ENCODE measurements around the gene SLC22A25. TPM values are rescaled to one million over a fixed set of nuclear protein-coding genes. Genes with fewer than 3 reads are reported as not detected.

Gene SLC22A25
- total RNA-seq, 2 experiments from 2014 or later: not detected

DNA sequence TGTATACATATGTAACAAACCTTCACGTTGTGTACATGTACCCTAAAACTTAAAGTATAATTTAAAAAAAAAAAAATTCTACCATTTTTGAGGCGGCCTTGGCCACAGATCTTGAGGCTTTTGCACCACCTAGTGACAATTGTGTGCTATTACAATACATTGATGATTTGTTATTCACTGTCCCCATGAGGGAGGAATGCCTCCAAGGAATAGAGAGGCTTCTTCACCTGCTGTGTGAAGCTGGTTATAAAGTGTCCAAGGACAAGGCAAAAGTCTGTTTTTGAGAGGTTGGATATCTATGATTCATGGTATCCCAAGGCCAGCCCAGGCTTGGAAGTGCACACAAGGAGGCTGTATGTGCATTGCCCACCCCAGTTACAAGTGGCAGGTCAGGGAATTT lies 30.7 kb downstream of the SLC22A25 start:
- intact Hi-C loops (cut with DNase I, micrococcal nuclease): loop anchor here (2.0 to 5.0 kb wide), 3 partner anchors 175 to 305 kb away; no protein-coding TSS in a partner anchor
- POLR2A ChIA-PET: interaction anchor here (0.6 kb wide), 2 partner anchors 90 to 423 kb away, joined by 3 to 5 read pairs; no protein-coding TSS in a partner anchor
- DNase-seq: peak in 4 of 14 experiments; percentile 3 to 49 (median 39)

DNA sequence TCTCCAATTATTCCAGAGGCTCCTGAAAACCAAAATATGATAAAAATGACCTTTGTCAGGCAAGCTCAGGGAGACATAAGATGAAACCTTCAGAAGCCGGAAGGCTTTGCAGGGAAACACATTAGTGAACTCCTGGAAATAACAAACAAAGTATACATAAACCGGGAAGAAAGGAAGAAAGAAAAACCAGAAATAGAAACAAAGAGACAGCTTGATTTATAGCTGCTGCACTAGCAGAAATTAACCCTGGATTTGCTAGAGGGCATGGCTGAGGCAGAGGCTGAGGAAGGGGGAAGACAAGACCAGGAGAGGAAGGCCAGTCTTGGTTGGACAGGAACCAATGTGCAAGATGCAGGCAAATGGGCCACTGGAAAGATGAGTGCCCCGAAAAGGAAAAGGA lies 33.3 kb downstream of the SLC22A25 start:
- no peak for DNase-seq
- intact Hi-C loops (cut with DNase I, micrococcal nuclease): loop anchor here in 1 of 2 experiments (5.0 kb wide), 2 partner anchors 173 to 303 kb away; no protein-coding TSS in a partner anchor
- POLR2A ChIA-PET: no interaction called here
- no peaks in the 10 kb centered on the region for H3K4me1 ChIP-seq (ENCODE audit: insufficient read depth, low read length)
- ATAC-seq (ENCODE audit: poor library complexity): no peak
- CTCF ChIA-PET: no interaction called here
- Mint-ChIP-seq H3K36me3 (ENCODE audit: low read depth) (no peaks in the 10 kb centered on the region), H3K4me3 (no peak overlapping the region), H3K27me3 (peaks cover 48% of the 10 kb centered on the region), H3K9me3 (no peaks in the 10 kb centered on the region), H3K27ac (no peak overlapping the region), H3K4me1 (ENCODE audit: low read depth) (no peaks in the 10 kb centered on the region)
- H3K9me3 ChIP-seq (ENCODE audit: control insufficient read depth in 1 of 2, insufficient read depth in 1 of 2, low read length in 2 of 2): no peaks in the 10 kb centered on the region
- TF ChIP-seq, protein P1, sequence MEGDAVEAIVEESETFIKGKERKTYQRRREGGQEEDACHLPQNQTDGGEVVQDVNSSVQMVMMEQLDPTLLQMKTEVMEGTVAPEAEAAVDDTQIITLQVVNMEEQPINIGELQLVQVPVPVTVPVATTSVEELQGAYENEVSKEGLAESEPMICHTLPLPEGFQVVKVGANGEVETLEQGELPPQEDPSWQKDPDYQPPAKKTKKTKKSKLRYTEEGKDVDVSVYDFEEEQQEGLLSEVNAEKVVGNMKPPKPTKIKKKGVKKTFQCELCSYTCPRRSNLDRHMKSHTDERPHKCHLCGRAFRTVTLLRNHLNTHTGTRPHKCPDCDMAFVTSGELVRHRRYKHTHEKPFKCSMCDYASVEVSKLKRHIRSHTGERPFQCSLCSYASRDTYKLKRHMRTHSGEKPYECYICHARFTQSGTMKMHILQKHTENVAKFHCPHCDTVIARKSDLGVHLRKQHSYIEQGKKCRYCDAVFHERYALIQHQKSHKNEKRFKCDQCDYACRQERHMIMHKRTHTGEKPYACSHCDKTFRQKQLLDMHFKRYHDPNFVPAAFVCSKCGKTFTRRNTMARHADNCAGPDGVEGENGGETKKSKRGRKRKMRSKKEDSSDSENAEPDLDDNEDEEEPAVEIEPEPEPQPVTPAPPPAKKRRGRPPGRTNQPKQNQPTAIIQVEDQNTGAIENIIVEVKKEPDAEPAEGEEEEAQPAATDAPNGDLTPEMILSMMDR (IDR thresholded peaks at IDR 0.05): no peak
- H3K27ac ChIP-seq (ENCODE audit: low read depth in 1 of 2, low read length in 2 of 2): no peak overlapping the region
- H3K27me3 ChIP-seq (ENCODE audit: control insufficient read depth in 1 of 2, insufficient read depth in 2 of 2, low read length in 2 of 2): peaks cover 0 to 9% of the 10 kb centered on the region in 2 experiments
- no peak overlapping the region for H3K4me3 ChIP-seq (ENCODE audit: low read length)
- H3K36me3 ChIP-seq (ENCODE audit: insufficient read depth, low read length): no peaks in the 10 kb centered on the region

More for the DNA sequence above, 30.7 kb downstream of the SLC22A25 start:
- Histone ChIP-seq H3K9me3 (ENCODE audit: control insufficient read depth in 1 of 2, insufficient read depth in 1 of 2, low read length in 2 of 2) (no peaks in the 10 kb centered on the region), H3K4me1 (ENCODE audit: insufficient read depth, low read length) (no peaks in the 10 kb centered on the region), H3K27ac (ENCODE audit: low read depth in 1 of 2, low read length in 2 of 2) (no peak overlapping the region), H3K4me3 (ENCODE audit: low read length) (no peak overlapping the region), H3K27me3 (ENCODE audit: control insufficient read depth in 1 of 2, insufficient read depth in 2 of 2, low read length in 2 of 2) (peaks cover 0 to 11% of the 10 kb centered on the region in 2 experiments), H3K36me3 (ENCODE audit: insufficient read depth, low read length) (no peaks in the 10 kb centered on the region)
- Mint-ChIP-seq H3K27me3 (peaks cover 41% of the 10 kb centered on the region), H3K27ac (no peak overlapping the region), H3K4me3 (no peak overlapping the region), H3K36me3 (ENCODE audit: low read depth) (no peaks in the 10 kb centered on the region), H3K9me3 (no peaks in the 10 kb centered on the region), H3K4me1 (ENCODE audit: low read depth) (no peaks in the 10 kb centered on the region)
- TF ChIP-seq, protein P1 (IDR thresholded peaks at IDR 0.05): peak; percentile 59
- CTCF ChIA-PET: interaction anchor here (0.7 kb wide), 1 partner anchor 12 kb away, joined by 4 read pairs; no protein-coding TSS in a partner anchor
- no peak for ATAC-seq (ENCODE audit: poor library complexity)

Other genes with a start within 250 kb of the SLC22A25 start
- not detected for gene SLC22A8, start 227.8 kb downstream of the SLC22A25 start, total RNA-seq
- not detected for gene SLC22A24, start 99.4 kb downstream of the SLC22A25 start, total RNA-seq
- not detected for gene SLC22A9, start 126.2 kb upstream of the SLC22A25 start, total RNA-seq
- gene PLAAT5, start 247.6 kb upstream of the SLC22A25 start, total RNA-seq: under 1 TPM in 1 of 2 experiments, not detected in 1; 0.16 TPM

Data from CD4-positive, alpha-beta T cell (primary cell).